NCI-H1694 (cell line): ENCODE data around the gene FAM89A.
A peak's percentile ranks its signal among the peaks of the same experiment; 100 is the strongest.
"Not testable (repeated sequence)": the region's sequence is repeated elsewhere in the genome, so short reads cannot be mapped to it uniquely, and the experiment has no call there.

ENCODE experiments used
- DNase-seq: peaks from one replicate; lab custom pipeline; 2025; lab: John Stamatoyannopoulos, UW

FAM89A gene

DNA sequence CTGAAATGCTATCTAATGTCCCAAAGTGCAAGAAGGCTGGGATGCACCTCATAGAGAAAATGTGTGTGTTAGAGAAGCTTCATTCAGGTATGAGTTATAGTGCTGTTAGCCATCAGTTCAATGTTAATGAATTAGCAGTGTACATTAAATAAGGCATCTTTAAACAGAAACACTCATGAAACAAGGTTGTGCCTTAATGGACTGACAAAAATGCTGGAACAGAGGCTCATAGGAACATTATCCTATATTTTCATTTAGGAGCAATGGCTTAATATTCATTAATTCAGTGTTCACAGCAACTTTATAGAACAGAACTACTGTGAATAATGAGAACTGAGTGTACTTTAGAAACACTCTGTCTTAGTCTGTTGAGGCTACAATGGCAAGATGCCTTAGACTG, 15.2 kb upstream of the FAM89A start:
- no peak for DNase-seq

DNA sequence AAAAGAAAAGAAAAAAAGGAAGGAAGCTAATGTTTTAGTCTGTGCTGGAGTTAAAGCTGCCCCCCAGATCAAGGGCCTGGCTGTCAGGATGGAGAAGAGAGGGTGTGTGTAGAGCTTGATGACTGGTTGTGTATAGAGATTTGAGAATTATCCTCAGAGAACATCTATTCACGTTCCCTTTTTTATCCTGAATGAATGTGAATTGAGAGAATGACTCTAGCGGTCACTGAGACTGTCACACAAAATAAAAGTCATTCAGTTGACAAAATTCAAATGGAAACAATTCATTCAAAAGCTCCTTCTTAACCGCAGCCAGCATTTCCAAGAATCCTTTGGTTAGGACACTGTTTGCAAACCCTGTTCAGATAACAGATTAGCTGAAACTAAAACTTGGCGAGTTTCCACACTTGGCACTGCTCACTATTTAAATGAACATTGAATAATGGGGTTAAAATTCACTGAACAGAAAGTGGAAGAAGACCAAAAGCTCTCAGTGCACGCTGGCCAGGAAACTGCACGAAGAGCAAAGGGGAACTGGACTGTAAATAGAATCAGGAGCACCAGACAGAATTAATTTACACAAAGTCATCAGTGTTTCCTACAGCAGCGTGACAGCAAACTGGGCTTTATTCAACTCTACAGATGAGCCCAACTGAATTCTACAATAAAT, 13.6 kb upstream of the FAM89A start:
- peak; percentile 18 for DNase-seq

DNA sequence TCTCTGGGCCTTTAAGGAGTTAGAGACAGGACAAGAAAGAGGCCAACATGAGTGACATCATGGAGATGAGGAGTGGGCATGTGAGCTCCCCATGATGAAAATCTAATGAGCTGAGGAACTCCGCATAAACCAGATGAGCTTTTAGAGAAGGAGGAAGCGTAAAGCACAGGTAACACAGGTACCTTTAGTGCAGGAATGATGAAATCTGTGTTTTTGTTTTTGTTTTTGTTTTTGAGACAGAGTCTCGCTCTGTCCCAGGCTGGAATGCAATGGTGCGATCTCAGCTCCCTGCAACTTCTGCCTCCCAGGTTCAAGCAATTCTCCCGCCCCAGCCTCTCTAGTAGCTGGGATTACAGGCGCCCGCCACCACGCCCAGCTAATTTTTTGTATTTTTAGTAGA, 12.7 kb upstream of the FAM89A start:
- DNase-seq = no peak

DNA sequence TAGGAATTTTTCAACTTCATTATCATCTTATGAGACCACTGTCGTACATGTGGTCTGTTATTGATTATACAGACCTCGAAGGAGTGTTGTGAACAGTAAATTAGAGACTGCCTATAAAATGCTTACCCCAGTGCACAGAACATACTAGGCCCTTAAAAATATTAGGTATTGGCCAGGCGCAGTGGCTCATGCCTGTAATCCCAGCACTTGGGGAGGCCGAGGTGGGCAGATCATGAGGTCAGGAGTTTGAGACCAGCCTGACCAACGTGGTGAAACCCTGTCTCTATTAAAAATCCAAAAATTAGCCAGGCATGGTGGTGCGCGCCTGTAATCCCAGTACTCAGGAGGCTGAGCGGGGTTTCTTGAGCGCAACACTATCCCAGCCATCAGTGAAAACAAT, 10.9 kb upstream of the FAM89A start:
- not testable (repeated sequence) for DNase-seq

DNA sequence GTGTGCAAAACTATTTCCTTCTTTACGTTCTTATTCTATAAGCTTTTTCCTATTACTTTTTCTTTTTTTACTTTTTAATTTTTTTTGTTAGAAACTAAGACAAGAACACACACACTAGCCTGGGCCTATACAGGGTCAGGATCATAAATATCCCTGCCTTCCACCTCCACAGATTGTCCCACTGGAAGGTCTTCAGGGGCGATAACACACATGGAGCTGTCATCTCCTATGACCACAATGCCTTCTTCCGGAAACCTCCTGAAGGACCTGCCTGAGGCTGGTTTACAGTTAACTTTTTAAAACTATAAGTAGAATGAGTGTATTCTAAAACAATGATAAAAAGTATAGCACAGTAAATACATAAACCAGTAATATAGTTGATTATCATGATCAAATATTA, 10.3 kb upstream of the FAM89A start:
- no peak for DNase-seq

DNA sequence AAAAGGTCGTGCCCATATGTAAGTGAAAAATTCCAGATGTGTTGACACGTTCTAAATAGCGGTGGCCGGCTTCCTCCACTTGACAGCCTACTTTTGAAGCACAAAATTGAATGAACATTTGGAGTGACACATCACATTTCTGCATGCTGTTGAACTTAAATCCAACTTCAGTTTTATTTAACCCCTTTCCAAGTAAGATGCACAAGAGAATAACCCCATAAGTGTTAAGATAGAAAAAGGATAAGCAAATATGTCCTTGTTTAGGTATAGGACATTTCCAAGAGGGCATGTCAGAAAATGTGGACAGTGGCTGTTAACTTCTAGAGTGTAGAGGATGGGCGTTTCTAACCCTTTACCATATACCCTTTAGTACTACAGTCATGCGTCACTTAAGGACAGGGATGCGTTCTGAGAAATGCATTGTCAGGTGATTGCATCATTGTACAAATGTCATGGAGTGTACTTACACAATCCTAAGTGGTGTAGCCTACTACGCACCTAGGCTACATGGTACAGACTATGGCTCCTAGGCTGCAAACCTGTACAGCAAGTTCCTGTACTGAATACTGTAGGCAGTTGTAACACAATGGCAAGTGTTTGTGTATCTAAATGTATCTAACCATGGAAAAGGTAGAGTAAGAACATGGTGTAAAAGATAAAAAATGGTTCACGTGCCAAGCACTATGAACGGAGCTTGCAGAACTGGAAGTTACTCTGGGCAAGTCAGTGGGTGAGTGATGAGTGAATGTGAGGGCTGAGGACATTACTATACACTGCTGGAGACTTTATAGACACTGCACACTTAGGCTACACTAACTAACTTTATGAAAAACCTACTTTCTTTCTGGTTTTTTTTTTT, 9.3 kb upstream of the FAM89A start:
- no peak for DNase-seq

DNA sequence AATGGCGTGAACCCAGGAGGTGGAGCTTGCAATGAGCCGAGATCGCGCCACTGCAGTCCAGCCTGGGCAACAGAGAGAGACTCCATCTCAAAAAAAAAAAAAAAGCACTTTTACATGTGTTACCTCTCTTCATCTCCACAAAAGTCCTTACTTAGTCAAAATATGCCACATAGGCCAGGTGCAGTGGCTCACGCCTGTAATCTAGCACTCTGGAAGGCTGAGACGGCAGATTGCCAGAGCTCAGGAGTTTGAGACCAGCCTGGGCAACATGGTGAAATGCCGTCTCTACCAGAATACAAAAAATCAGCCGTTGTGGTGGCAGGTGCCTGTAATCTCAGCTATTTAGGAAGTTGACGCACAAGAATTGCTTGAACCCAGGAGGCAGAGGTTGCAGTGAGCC, 8.4 kb upstream of the FAM89A start:
- not testable (repeated sequence) for DNase-seq

DNA sequence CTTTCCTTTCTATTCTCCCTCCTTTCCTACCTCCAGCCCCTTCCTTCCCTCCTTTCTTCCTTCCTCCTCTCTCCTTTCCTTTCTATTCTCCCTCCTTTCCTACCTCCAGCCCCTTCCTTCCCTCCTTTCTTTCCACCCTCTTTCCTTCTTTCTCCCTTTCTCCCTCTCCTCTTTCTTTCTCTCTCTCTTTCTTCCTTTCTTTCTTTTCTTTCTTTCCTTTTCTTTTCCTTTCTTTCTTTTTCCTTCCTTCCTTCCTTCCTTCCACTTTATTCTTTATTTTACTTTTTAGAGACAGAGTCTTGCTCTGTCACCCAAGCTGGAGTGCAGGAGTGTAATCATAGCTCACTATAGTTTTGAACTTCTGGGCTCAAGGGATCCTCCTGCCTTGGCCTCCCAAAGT, 7.5 kb upstream of the FAM89A start:
- DNase-seq = not testable (repeated sequence)

DNA sequence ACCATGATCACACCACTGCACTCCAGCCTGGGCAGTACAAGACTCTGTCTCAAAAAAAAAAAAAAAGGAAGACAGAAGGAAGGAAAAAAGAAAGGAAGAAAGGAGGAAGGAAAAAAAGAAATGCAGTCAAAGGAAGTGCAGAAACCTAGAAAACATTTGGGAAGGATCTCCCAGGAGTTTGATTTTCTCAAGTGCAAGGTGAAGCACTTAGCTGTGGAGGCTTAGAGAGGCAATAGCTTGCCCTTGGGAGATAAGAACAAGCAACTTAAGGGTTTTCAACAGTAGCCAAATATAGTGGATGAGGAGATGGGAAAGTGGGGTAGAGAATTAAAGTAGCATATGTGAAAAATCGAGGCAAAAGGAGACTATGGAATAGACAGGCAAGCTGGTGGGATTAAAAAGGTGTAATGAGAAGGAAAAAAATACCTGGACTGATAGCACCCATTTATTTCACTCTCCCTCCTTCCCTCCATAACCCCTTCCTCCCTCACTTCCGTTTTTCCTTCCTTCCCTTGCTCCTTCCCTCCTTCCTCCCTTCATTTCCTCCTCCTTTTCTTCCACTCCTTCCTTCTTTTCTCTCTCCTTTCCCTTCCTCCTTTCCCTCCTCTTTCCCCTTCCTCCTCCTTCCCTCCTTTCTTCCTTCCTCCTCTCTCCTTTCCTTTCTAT, 6.8 kb upstream of the FAM89A start:
- no peak for DNase-seq

DNA sequence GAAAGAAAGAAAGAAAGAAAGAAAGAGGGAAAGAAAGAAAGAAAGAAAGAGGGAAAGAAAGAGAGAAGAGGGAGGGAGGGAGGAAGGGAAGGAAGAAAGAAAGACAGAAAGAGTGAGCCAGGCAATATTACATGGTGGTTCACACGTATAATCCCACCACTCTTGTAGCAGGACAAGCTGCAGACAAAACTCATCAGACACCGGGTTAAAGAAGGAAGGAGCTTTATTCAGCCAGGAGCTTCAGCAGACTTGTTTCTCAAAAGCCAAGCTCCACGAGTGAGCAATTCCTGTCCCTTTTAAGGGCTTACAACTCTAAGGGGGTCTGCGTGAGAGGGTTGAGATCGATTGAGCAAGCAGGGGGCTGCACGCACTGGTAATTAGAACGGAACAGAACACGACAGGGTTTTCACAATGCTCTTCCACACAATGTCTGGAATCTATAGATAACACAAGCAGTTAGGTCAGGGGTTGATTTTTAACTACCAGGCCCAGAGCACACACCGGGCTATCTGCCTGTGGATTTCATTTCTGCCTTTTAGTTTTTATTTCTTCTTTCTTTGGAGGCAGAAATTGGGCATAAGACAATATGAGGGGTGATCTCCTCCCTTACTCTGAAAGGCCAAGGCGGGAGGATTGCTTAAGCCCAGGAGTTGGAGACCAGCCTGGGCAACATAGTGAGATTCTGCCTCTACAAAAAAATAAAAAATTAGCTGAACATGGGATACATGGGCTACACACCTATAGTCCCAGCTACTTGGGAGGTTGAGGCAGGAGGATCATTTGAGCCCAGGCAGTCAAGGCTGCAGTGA, 6.1 kb upstream of the FAM89A start:
- not testable (repeated sequence) for DNase-seq

DNA sequence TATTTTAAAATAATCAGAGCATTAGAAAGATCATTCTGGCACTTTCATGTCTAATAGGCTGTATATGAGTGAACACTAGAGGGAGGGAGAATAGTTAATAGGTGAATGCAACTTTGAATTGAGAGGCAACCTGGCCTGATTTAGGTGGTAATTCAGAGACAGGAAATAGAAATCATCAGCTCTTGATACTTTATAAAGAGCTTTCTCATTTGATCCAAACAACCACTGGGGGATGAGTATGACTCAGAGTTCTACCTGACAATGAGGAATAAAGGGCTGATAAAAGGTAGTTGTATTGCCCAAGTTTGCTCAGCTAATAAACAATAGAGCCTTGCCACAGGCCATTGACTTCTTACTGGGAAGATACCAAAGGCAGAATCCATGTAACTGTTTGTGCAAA, 5.2 kb upstream of the FAM89A start:
- no peak for DNase-seq

DNA sequence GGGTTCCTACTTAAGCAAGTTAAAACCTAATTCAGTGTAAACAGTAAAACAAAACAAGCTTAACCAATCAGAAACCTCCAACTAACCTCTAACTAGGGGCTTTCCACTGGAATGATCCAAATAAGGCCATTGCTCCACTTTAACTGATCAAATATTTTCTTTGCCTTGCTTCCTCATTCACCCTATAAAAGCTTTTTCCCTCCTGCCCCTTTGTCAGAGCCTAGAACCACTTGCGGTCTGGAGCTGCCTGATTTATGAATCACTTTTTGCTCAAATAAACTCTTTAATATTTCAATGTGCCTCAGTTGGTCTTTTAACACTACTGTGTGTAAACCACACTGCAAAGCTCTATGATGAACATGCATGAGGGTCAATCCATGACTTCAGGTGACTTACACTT, 4.5 kb upstream of the FAM89A start:
- DNase-seq = no peak

DNA sequence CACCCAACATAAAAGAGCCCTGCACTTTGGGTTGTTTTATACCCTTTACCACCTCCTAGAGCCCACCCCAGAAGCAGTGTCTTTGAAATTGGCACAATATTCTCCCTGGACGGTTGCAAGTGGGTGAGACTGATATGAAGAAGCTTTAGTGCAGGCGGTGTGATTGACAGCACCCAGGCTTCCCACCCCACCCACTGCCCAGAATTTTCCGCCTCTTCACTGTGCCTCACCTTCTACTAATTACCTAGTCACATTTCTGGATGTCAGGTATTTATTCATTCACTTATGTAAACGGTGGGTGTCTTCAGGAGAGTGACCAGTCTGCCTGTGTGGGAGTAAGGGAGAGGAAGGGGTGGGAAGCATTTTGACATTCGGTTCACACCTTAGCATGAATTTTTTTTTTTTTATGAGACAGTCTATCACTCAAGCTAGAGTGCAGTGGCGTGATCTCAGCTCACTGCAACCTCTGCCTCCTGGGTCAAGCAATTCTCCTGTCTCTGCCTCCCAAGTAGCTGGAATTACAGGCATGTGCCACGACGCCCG, 1.7 kb upstream of the FAM89A start:
- DNase-seq = no peak

DNA sequence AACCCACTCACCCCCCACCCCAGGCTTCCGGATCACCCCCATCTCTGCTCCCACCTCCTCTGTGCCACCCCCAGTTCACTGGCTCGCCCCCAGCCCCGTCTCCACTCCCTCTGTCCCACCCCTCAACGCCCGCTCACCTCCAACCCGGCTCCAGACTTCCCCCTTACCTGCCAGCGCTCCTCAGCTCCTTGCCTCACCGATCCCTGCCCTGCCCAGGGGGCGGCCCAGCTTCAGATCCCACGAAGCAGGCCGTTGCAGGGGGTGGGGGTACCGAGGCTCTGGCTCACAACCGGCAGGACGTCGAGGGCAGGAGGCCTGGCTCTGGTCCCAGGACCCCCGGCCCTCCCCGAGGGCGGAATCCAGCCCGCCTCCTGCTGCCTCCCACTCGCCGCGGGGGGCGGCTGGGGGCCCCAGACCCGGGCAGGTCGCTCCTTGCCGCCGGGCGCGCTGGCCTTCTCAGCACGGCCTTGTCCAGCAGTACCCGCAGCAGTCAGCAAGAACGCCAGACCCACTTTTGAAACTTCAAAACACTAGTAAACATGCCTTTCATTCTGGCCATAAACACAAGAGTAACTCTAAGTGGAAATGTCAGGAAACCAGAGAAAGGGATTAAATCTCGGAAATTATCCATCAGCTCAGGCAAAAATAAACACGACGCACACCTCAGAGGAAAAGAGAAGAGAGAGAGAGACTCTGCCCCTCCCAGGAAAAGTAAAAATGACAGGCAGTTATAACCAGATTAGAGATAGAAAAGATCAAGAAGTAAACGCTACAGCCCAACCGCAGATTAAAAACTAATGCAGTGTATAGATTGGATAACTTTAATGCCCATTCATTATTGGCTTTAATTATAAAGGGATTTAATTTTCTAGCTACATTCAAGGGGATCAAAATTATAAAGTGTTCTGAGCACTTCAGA, 1.0 kb upstream of the FAM89A start:
- DNase-seq = no peak

DNA sequence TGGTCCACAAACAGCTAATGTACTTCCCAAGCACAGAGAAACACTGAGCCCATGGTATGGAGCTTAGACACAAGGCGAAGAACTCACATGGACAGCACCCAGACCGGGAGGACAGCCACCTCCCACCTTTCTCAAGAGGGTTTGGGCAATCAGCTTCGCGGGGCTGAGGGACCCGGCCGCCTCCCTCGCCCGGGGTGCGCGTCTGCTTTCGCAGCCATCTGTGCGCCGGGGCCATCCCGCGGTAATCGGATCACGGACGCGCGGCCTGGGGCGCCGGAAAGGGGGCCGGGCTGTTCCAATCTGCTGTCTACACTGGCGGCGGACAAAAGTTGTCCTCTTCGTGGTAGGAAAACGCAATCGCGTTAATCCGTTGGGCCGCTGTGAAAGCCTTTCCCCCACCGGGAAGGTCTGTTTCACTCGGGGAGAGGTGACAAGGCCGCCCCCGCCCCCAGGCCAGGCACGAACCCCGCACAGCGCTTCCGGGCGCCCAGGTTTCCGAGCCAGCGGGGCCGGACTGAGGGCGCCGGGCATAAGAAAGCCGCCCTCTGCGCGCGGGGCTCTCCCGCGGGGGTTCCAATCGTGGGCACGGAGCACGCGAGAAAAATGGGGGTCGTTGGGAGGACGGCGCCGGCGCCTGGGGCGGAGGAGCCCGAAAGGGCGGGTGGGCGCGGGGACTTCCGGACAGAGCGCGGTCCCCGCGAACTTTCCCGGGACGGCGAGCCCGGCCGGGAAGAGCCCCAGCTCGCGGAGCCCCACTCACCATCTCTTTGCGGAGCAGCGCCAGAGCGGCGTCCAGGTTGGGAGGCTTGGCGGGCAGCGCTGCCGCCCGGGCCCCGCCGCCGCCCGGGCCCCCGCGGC, 664 bp downstream of the FAM89A start:
- DNase-seq = peak; percentile 7

DNA sequence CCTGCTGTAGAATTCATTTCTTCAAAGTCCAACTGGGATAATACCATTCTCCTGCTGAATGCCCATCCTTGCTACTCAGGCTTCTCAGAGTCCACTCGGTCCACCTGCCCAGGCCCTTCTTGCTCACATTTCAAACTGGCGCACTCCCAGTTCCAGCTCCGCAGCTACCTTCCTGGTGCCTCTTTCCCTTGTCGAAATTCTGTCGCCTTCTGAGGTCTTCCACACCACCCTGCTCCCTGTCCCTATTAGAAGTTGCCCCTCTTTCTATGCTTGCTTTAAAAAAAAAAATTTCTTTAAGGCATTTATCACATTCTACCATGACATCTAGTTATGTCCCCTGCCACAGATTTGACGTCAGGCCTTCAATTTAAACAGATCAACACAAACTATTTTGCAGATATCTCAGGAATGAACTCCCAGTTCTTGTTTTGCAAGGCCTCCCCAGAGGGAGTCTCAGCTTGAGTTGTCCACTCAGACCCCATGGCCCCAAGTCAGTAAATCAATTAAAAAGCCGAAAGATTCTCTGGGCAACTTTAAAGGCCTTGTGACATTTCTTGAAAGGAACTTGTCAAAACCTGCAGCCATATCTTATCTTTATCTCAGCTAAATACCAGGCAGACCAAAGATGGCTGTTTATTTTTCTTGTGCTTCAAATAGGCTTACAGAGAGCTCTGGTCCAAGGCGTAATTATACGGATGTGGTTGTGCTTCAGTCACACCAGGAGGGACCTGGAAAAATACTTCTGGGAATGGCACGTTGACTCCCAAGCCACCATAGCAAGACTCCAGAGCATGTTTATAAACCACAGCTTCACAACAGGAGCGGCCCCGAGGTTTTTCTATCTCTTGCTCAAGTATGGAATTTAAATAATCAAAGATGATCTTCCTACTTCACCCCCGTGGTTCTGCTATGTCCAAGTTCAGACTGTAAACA, 2.2 kb downstream of the FAM89A start:
- DNase-seq = no peak

DNA sequence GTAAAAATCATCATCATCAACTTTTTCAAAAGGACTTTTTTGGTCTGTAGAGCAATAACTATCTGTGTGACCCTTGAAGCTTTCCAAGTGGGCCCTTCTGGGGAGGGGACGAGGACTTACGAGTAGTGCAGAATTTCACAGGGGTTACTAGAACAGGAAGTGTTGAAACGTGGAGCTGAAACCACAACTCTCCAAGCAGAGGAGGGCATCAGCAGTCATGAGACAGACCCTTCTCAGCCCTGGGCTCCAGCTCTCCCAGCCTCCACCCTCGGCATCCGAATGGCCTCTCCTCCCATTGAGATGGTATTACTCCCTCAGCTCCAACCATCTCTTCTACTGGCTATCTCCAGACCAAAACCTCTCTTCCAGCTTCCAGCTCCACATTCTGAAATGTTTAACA, 3.6 kb downstream of the FAM89A start:
- no peak for DNase-seq

DNA sequence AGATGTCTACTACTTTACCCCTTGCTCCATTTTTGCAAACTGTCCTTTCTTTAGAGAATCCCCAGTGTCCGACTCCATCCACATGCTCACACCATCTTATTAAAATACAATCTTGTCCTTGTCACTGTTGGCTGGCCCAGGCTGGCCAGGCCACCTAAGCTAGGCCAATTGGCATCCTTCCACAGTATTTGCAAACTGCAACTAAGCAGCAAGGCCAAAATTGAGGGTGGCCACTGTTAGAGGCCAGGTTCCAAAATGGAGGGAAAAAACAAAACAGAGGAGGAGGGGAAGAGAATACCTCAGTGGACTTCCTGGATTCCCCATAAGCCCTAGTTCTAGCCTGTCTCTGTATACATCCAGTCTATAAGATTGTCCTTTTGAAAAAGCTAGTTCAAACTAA, 4.3 kb downstream of the FAM89A start:
- DNase-seq = no peak

DNA sequence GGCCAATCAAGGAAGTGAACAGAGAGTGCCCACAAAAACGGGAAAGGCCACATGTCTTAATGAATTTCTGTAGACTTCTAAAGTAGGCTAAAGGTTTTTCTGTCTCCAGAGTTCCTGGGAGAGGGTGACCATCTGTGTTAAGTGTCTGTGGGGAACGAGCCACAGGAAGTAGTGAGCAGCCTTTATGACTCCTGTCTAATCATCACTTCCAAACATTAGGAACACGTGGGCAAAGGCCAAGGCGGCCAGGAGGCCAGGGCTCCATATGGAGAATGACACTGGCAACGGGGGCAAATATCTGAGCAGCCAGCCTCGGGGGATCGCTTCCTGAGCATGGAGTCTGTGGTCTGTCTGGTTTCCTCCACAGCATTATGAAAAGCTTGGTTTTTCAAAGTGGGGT, 7.1 kb downstream of the FAM89A start:
- no peak for DNase-seq
